K562 (cell line): ENCODE data around the gene GOLGA6L9. TPM values are rescaled to one million over a fixed set of nuclear protein-coding genes. Genes with fewer than 3 reads are reported as not detected.
A peak's percentile ranks its signal among the peaks of the same experiment; 100 is the strongest.
"Not testable (repeated sequence)": the region's sequence is repeated elsewhere in the genome, so short reads cannot be mapped to it uniquely, and the experiment has no call there.

Experiments
- ATAC-seq: fragments of 200-7000 bp; cut with Tn5 transposase; 3 replicates; pipeline ENCODE4 v1.9.1; 2020; ENCODE audit warnings: moderate library complexity
- BruUV-seq: library from RNA; stranded (reverse); fragments of 400-500 nt; replicated peaks from 2 replicates; lab custom pipeline; 2021; lab: Mats Ljungman, UMichigan
- CTCF ChIA-PET: fragments of 300-600 bp; formaldehyde crosslinking; extraction: SDS; loops from one replicate; lab custom pipeline; 2021; ENCODE audit warnings: low intra/inter-chr PET ratio; lab: Yijun Ruan, JAX
- POLR2A ChIA-PET: fragments of 300-600, 350-650 bp; sonication (Branson Sonifier 250); formaldehyde crosslinking; extraction: SDS; loops from one replicate; lab custom pipeline; 2021; ENCODE audit warnings: antibody characterized with exemption, inconsistent platforms; lab: Yijun Ruan, JAX
- DNase-seq, 4 experiments: peaks; one replicate each; pipeline versions ENCODE4 v3.0.0 to v3.0.0-alpha.2; 2011 to 2018; ENCODE audit warnings: low spot score in 3 of 4, mixed read lengths in 3 of 4; ENCODE audit errors: extremely low read depth in 1 of 4
- FAIRE-seq: peaks from 2 replicates; lab custom pipeline; 2011; peaks lifted over from hg19 to GRCh38; lab: Jason Lieb, UNC
- H2AFZ ChIP-seq: 2 replicates; pipeline ENCODE4 v1.6.0; 2011; ENCODE audit warnings: low read depth, low read length, control low read depth, inconsistent platforms
- H3K27ac ChIP-seq: fragments of 200-600 bp; 3 replicates; pipeline ENCODE4 v1.8.0; 2011; ENCODE audit warnings: low read depth, mild to moderate bottlenecking, control low read depth, inconsistent platforms, low read length, moderate library complexity, mixed read lengths; ENCODE audit errors: extremely low read depth
- H3K27me3 ChIP-seq, 2 experiments: fragments of 300-600 bp in 1 of 2; 2 replicates in 1 of 2; 3 replicates in 1 of 2; pipeline versions ENCODE4 v1.6.0 to v1.8.0; 2011; ENCODE audit warnings: inconsistent platforms in 2 of 2, low read length in 2 of 2, mild to moderate bottlenecking in 1 of 2, mixed read lengths in 1 of 2, moderate library complexity in 1 of 2; ENCODE audit not compliant: control insufficient read depth in 2 of 2, insufficient read depth in 2 of 2
- H3K36me3 ChIP-seq: fragments of 300-600 bp; 3 replicates; pipeline ENCODE4 v1.8.0; 2011; ENCODE audit warnings: mild to moderate bottlenecking, low read length, inconsistent platforms; ENCODE audit not compliant: control insufficient read depth, insufficient read depth
- H3K4me1 ChIP-seq, 2 experiments: fragments of 200-600 bp in 1 of 2; replicated peaks in 1 of 2; 2 replicates in 1 of 2; 3 replicates in 1 of 2; pipeline versions ENCODE4 v1.5.1 to v1.8.0; 2011; ENCODE audit warnings: inconsistent platforms in 2 of 2, low read length in 2 of 2, mild to moderate bottlenecking in 1 of 2, mixed read lengths in 1 of 2, moderate library complexity in 1 of 2; ENCODE audit not compliant: control insufficient read depth in 2 of 2, insufficient read depth in 2 of 2
- H3K4me2 ChIP-seq: 2 replicates; pipeline ENCODE4 v1.6.1; 2011; ENCODE audit warnings: low read length, control low read depth, inconsistent platforms, mixed read lengths; ENCODE audit not compliant: insufficient read depth
- H3K4me3 ChIP-seq: fragments of 200-600 bp; sonication (generic), shearing (Covaris generic); 2 replicates; pipeline ENCODE4 v1.5.1; 2016; ENCODE audit warnings: control low read depth, inconsistent platforms
- H3K79me2 ChIP-seq: fragments of 200-600 bp; 3 replicates; pipeline ENCODE4 v1.8.0; 2011; ENCODE audit warnings: low read length, inconsistent platforms; ENCODE audit not compliant: control insufficient read depth, insufficient read depth
- H3K9ac ChIP-seq, 2 experiments: 2 replicates each; pipeline versions ENCODE4 v1.6.0 to v1.6.1; 2011; ENCODE audit warnings: low read depth in 2 of 2, low read length in 2 of 2, control low read depth in 1 of 2, inconsistent platforms in 1 of 2, mild to moderate bottlenecking in 1 of 2, mixed read lengths in 1 of 2; ENCODE audit not compliant: insufficient read depth in 1 of 2
- H3K9me1 ChIP-seq: one replicate; pipeline ENCODE4 v1.6.0; 2011; ENCODE audit warnings: inconsistent platforms, mild to moderate bottlenecking, low read length, moderate library complexity; ENCODE audit not compliant: control insufficient read depth, insufficient read depth
- H3K9me3 ChIP-seq: replicated peaks from 2 replicates; pipeline ENCODE4 v1.5.1; 2011; ENCODE audit warnings: low read depth, low read length, inconsistent platforms; ENCODE audit not compliant: control insufficient read depth, insufficient read depth
- H4K20me1 ChIP-seq: replicated peaks from 2 replicates; pipeline ENCODE4 v1.6.1; 2011; ENCODE audit warnings: low read length, inconsistent platforms, mixed read lengths; ENCODE audit not compliant: control insufficient read depth, insufficient read depth
- LEF1 ChIP-seq: fragments of 450-650 bp; IDR thresholded peaks from 2 replicates; pipeline ENCODE4 v1.6.1; 2016; ENCODE audit warnings: mild to moderate bottlenecking
- MEIS2 ChIP-seq: fragments of 450-650 bp; IDR thresholded peaks from 2 replicates; pipeline ENCODE4 v1.6.1; 2014; ENCODE audit warnings: mild to moderate bottlenecking; ENCODE audit not compliant: partially characterized antibody
- MLLT1 ChIP-seq, 2 experiments: fragments of 450-650 bp; IDR thresholded peaks; 2 replicates each; pipeline ENCODE4 v1.6.1; 2016
- NCOR1 ChIP-seq: fragments of 450-650 bp; IDR thresholded peaks from 2 replicates; pipeline ENCODE4 v1.6.1; 2016; ENCODE audit warnings: mild to moderate bottlenecking, moderate library complexity
- NFE2 ChIP-seq: IDR thresholded peaks from 2 replicates; pipeline ENCODE4 v1.6.1; 2014; ENCODE audit warnings: antibody characterized with exemption, low read depth
- ZNF639 ChIP-seq, 2 experiments: fragments of 200-800 bp in 1 of 2; sonication (Bioruptor generic) in 1 of 2; sonication (generic) in 1 of 2; formaldehyde crosslinking in 1 of 2; IDR thresholded peaks in 1 of 2; conservative IDR thresholded peaks in 1 of 2; 2 replicates each; pipeline versions ENCODE4 v1.5.0 to v1.6.1; 2016 to 2020; ENCODE audit warnings: missing compliant biosample characterization in 1 of 2, missing genetic modification characterization in 1 of 2, missing genetic modification reagents in 1 of 2
- WGBS: fragments of 100-300 bp; shearing (Covaris generic); methylation state at CpG from one replicate; pipeline ENCODE4 v1.1.6; 2016; ENCODE audit warnings: low coverage, mixed read lengths; ENCODE audit not compliant: insufficient coverage; ENCODE audit errors: missing lambda C conversion rate; 5-methylcytosine and 5-hydroxymethylcytosine counted together
- in situ Hi-C: fragments of 300-500 bp; cut with MboI; formaldehyde crosslinking; loops from 4 replicates; pipeline ENCODE4 v1.15.0; 2018; ENCODE audit warnings: inconsistent platforms, mixed read lengths
- intact Hi-C: fragments of 100-400 bp; cut with micrococcal nuclease; formaldehyde crosslinking; loops from 2 replicates; pipeline ENCODE4 v1.14.2; 2022
- polyA plus RNA-seq, 8 experiments: library from polyadenylated mRNA; depleted of rRNA in 4 of 8; stranded (reverse) in 5 of 8; unstranded in 3 of 8; fragments of >200 nt; fragmentation: Nextera tagmentation in 2 of 8; fragmentation: Illumina TruSeq in 1 of 8; extraction: Ambion mirVana in 2 of 8; extraction: Trizol in 1 of 8; gene quantifications; 2 replicates each; pipeline versions ENCODE4 v1.2.1 to v1.2.3, GENCODE V29; 2011 to 2014; ENCODE audit warnings: inconsistent platforms in 1 of 8, missing spikeins in 1 of 8
- total RNA-seq, 7 experiments: library from RNA; depleted of rRNA in 6 of 7; stranded (reverse); fragments of >200 nt in 6 of 7; fragmentation: Illumina TruSeq in 2 of 7; extraction: Trizol in 2 of 7; gene quantifications; 2 replicates each; pipeline versions ENCODE4 v1.2.1 to v1.2.3, GENCODE V29; 2011 to 2021; ENCODE audit warnings: low replicate concordance in 1 of 7
- TF ChIP-seq, protein P1 (sequence below), 2 experiments: IDR thresholded peaks in 1 of 2; conservative IDR thresholded peaks in 1 of 2; 2 replicates each; pipeline ENCODE4 v1.6.1; 2016; ENCODE audit warnings: low read depth in 2 of 2, mild to moderate bottlenecking in 1 of 2, missing compliant biosample characterization in 1 of 2, missing genetic modification characterization in 1 of 2, moderate library complexity in 1 of 2

The GOLGA6L9 gene
- total and polyA plus RNA-seq, 9 of the 15 experiments (the other 6 are each of a cell fraction or from before 2014, with no cell fraction given): 1.1 to 11.4 (median 5.8) TPM

- H4K20me1 ChIP-seq, H3K27me3 ChIP-seq, POLR2A ChIA-PET, BruUV-seq, intact Hi-C loops, H2AFZ ChIP-seq, H3K9me3 ChIP-seq, H3K4me2 ChIP-seq, H3K9ac ChIP-seq, CTCF ChIA-PET, H3K4me3 ChIP-seq, H3K79me2 ChIP-seq, FAIRE-seq, H3K27ac ChIP-seq, DNase-seq, in situ Hi-C loops, ATAC-seq, H3K9me1 ChIP-seq: not testable (repeated sequence)
- peaks cover 20% of the 10 kb centered on the region; the same call in 1 of the 3 replicates for H3K36me3 ChIP-seq
- H3K4me1 ChIP-seq: peaks cover 0 to 11% of the 10 kb centered on the region in 2 experiments; a peak in 3 of 5 replicates
- WGBS: 41% methylated on average over 4 of the region's 4 CpGs
Measured at GRCh38 chr15:82410306-82410705, 19.3 kb upstream of the GOLGA6L9 start.

DNA sequence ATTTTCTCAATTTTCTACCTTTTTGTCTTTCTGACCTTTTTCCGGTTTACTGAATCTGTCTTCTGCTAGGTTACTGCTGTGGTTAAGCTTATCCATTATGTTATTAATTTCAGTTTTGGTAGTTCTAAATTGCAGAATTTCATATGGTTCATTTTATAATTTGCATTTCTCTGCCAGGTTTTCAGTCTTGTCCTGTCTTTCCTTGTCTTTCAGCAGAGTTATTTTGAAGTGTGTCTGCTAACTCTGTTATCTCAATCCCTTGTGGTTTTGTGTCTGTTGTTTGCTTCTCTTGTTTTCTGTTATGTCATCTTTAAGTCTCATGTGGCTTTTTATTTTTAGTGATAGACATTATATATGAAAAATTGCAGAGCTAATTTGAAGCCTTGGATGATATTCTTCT is 18.0 kb upstream of the GOLGA6L9 start:
- H3K4me1 ChIP-seq: peaks cover 0 to 11% of the 10 kb centered on the region in 2 experiments; a peak in 3 of 5 replicates
- CTCF ChIA-PET, H3K4me3 ChIP-seq, H3K9ac ChIP-seq, FAIRE-seq, H2AFZ ChIP-seq, H3K79me2 ChIP-seq, H3K4me2 ChIP-seq, H3K9me3 ChIP-seq, H4K20me1 ChIP-seq, in situ Hi-C loops, intact Hi-C loops, H3K27me3 ChIP-seq, BruUV-seq, POLR2A ChIA-PET, H3K9me1 ChIP-seq: not testable (repeated sequence)
- DNase-seq (peak in 1 of 4 experiments; percentile 14), ATAC-seq (peak; percentile 79)
- H3K36me3 ChIP-seq: peaks cover 22% of the 10 kb centered on the region; the same call in 1 of the 3 replicates
- peak overlapping the region; percentile 17; the same call in 1 of the 3 replicates for H3K27ac ChIP-seq
- 73% methylated on average over 1 of the region's 1 CpG for WGBS
- TF ChIP-seq MLLT1 (IDR thresholded peaks at IDR 0.05): peak in 1 of 2 experiments; percentile 90; a peak in 2 of 4 replicates
- TF ChIP-seq, protein P1, sequence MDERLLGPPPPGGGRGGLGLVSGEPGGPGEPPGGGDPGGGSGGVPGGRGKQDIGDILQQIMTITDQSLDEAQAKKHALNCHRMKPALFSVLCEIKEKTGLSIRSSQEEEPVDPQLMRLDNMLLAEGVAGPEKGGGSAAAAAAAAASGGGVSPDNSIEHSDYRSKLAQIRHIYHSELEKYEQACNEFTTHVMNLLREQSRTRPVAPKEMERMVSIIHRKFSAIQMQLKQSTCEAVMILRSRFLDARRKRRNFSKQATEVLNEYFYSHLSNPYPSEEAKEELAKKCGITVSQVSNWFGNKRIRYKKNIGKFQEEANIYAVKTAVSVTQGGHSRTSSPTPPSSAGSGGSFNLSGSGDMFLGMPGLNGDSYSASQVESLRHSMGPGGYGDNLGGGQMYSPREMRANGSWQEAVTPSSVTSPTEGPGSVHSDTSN (CRISPR knock-in tag; IDR thresholded peaks at IDR 0.05; ENCODE audit: low read depth): not testable (repeated sequence)
- TF ChIP-seq, protein P1 (tag; conservative IDR thresholded peaks at IDR 0.05; ENCODE audit: low read depth): 0 out of 2 replicates have a peak, but pooled peaks have one; percentile 27
- peak; percentile 61; the same call in 1 of the 2 replicates for TF ChIP-seq LEF1
- 0 out of 4 replicates have a peak, but pooled peaks of 1 of the 2 experiments have one; percentile 29 for TF ChIP-seq ZNF639 (CRISPR knock-in tag; conservative IDR thresholded peaks at IDR 0.05 in 1 of 2, IDR thresholded peaks at IDR 0.05 in 1 of 2)
- TF ChIP-seq NCOR1: peak; percentile 71
- TF ChIP-seq MEIS2: peak; percentile 84
- TF ChIP-seq NFE2: peak; percentile 43
